HUES48 (cell line): Measurements from ENCODE around the gene F2.

Experiments used
- H3K27ac ChIP-seq: one replicate; pipeline ENCODE4 v1.7.0; 2013; ENCODE audit warnings: low read depth, low read length, inconsistent platforms
- H3K27me3 ChIP-seq: 2 replicates; pipeline ENCODE4 v1.6.1; 2013; ENCODE audit warnings: mild to moderate bottlenecking, low read length; ENCODE audit not compliant: control insufficient read depth, insufficient read depth
- H3K36me3 ChIP-seq: 2 replicates; pipeline ENCODE4 v1.6.1; 2013; ENCODE audit warnings: low read length; ENCODE audit not compliant: control insufficient read depth, insufficient read depth
- H3K4me1 ChIP-seq: 2 replicates; pipeline ENCODE4 v1.6.1; 2013; ENCODE audit warnings: mild to moderate bottlenecking, low read length; ENCODE audit not compliant: control insufficient read depth, insufficient read depth
- H3K4me3 ChIP-seq: 2 replicates; pipeline ENCODE4 v1.5.1; 2013; ENCODE audit warnings: mild to moderate bottlenecking, low read depth, low read length
- H3K9ac ChIP-seq: 2 replicates; pipeline ENCODE4 v1.6.1; 2013; ENCODE audit warnings: mild to moderate bottlenecking, low read depth, low read length, moderate library complexity
- H3K9me3 ChIP-seq: 2 replicates; pipeline ENCODE4 v1.6.1; 2013; ENCODE audit warnings: low read length; ENCODE audit not compliant: control insufficient read depth, insufficient read depth

Gene F2

GRCh38 chr11:46729110-46730027 is 10.4 kb downstream of the F2 start:
- H3K36me3 ChIP-seq = no peaks in the 10 kb centered on the region
- no peaks in the 10 kb centered on the region for H3K9me3 ChIP-seq
- H3K4me3 ChIP-seq = no peak overlapping the region
- H3K27me3 ChIP-seq = no peaks in the 10 kb centered on the region
- H3K9ac ChIP-seq = no peak overlapping the region
- 0 out of 2 replicates have a peak, but pooled peaks cover 3% of the 10 kb centered on the region for H3K4me1 ChIP-seq
- H3K27ac ChIP-seq = no peak overlapping the region

GRCh38 chr11:46731545-46731944 is 12.5 kb downstream of the F2 start:
- Histone ChIP-seq H3K4me1 (no peaks in the 10 kb centered on the region), H3K9ac (no peak overlapping the region), H3K4me3 (no peak overlapping the region), H3K36me3 (no peaks in the 10 kb centered on the region), H3K27me3 (no peaks in the 10 kb centered on the region), H3K9me3 (no peaks in the 10 kb centered on the region), H3K27ac (no peak overlapping the region)

- H3K4me1 ChIP-seq = no peaks in the 10 kb centered on the region
- no peak overlapping the region for H3K4me3 ChIP-seq
- H3K27ac ChIP-seq = no peak overlapping the region
- no peaks in the 10 kb centered on the region for H3K9me3 ChIP-seq
- no peaks in the 10 kb centered on the region for H3K27me3 ChIP-seq
- H3K36me3 ChIP-seq = no peaks in the 10 kb centered on the region
- H3K9ac ChIP-seq = no peak overlapping the region
Observed at GRCh38 chr11:46733234-46733633, 14.2 kb downstream of the F2 start.

GRCh38 chr11:46736146-46736545 is 17.1 kb downstream of the F2 start:
- Histone ChIP-seq H3K27me3 (no peaks in the 10 kb centered on the region), H3K36me3 (peaks cover 6% of the 10 kb centered on the region), H3K4me1 (0 out of 2 replicates have a peak, but pooled peaks cover 2% of the 10 kb centered on the region), H3K4me3 (no peak overlapping the region), H3K27ac (no peak overlapping the region), H3K9ac (no peak overlapping the region), H3K9me3 (no peaks in the 10 kb centered on the region)

- H3K4me3 ChIP-seq = no peak overlapping the region
Observed at GRCh38 chr11:46736615-46737014, 17.6 kb downstream of the F2 start.

GRCh38 chr11:46737699-46738098 is 18.7 kb downstream of the F2 start:
- Histone ChIP-seq H3K9me3 (no peaks in the 10 kb centered on the region), H3K4me3 (no peak overlapping the region), H3K9ac (no peak overlapping the region), H3K4me1 (0 out of 2 replicates have a peak, but pooled peaks cover 2% of the 10 kb centered on the region), H3K27ac (no peak overlapping the region), H3K27me3 (no peaks in the 10 kb centered on the region), H3K36me3 (peaks cover 20% of the 10 kb centered on the region)

More at GRCh38 chr11:46736615-46737014, 17.6 kb downstream of the F2 start:
- H3K27me3 ChIP-seq = no peaks in the 10 kb centered on the region
- no peaks in the 10 kb centered on the region for H3K9me3 ChIP-seq
- H3K9ac ChIP-seq = no peak overlapping the region
- H3K27ac ChIP-seq = no peak overlapping the region
- 0 out of 2 replicates have a peak, but pooled peaks cover 2% of the 10 kb centered on the region for H3K4me1 ChIP-seq
- H3K36me3 ChIP-seq = peaks cover 9% of the 10 kb centered on the region

GRCh38 chr11:46738887-46739286 is 19.9 kb downstream of the F2 start:
- Histone ChIP-seq H3K4me3 (no peak overlapping the region), H3K36me3 (peaks cover 32% of the 10 kb centered on the region), H3K27me3 (no peaks in the 10 kb centered on the region), H3K27ac (no peak overlapping the region), H3K9me3 (no peaks in the 10 kb centered on the region), H3K4me1 (0 out of 2 replicates have a peak, but pooled peaks cover 2% of the 10 kb centered on the region), H3K9ac (no peak overlapping the region)

- H3K36me3 ChIP-seq = peaks cover 62% of the 10 kb centered on the region
- no peaks in the 10 kb centered on the region for H3K27me3 ChIP-seq
- no peak overlapping the region for H3K9ac ChIP-seq
- no peak overlapping the region for H3K4me3 ChIP-seq
- H3K27ac ChIP-seq = no peak overlapping the region
- H3K9me3 ChIP-seq = no peaks in the 10 kb centered on the region
- H3K4me1 ChIP-seq = peaks cover 2% of the 10 kb centered on the region; the same call in 1 of the 2 replicates
Observed at GRCh38 chr11:46741600-46742484, 22.8 kb downstream of the F2 start.

- no peaks in the 10 kb centered on the region for H3K9me3 ChIP-seq
- H3K4me3 ChIP-seq = no peak overlapping the region
- peaks cover 74% of the 10 kb centered on the region for H3K36me3 ChIP-seq
- no peak overlapping the region for H3K27ac ChIP-seq
- H3K27me3 ChIP-seq = no peaks in the 10 kb centered on the region
- no peak overlapping the region for H3K9ac ChIP-seq
- H3K4me1 ChIP-seq = peaks cover 2% of the 10 kb centered on the region; the same call in 1 of the 2 replicates
Observed at GRCh38 chr11:46743043-46743442, 24.0 kb downstream of the F2 start.

- H3K4me3 ChIP-seq = no peak overlapping the region
- H3K4me1 ChIP-seq = peaks cover 2% of the 10 kb centered on the region; the same call in 1 of the 2 replicates
- H3K36me3 ChIP-seq = peaks cover 81% of the 10 kb centered on the region
- no peaks in the 10 kb centered on the region for H3K9me3 ChIP-seq
- peak overlapping the region; percentile 47 for H3K27ac ChIP-seq
- no peaks in the 10 kb centered on the region for H3K27me3 ChIP-seq
- no peak overlapping the region for H3K9ac ChIP-seq
Observed at GRCh38 chr11:46743693-46744339, 24.8 kb downstream of the F2 start.
